Activated naive CD8-positive, alpha-beta T cell treated with anti-CD3 and anti-CD28 coated beads, Interleukin-2, amount 50 U/mL, for 16 hours (primary cell): Measurements from ENCODE around the gene ANTXR1.

Source experiments
- DNase-seq: peaks from one replicate; pipeline ENCODE4 v3.0.0-alpha.2; 2020; ENCODE audit warnings: low read depth, low spot score

Gene ANTXR1

GRCh38 chr2:69096326-69097095, 83.5 kb downstream of the ANTXR1 start:
- no peak for DNase-seq

- DNase-seq = no peak
These were observed 84.2 kb downstream of the ANTXR1 start for GRCh38 chr2:69097148-69097610.

GRCh38 chr2:69097891-69098655, 85.1 kb downstream of the ANTXR1 start:
- DNase-seq = no peak

GRCh38 chr2:69099541-69099940, 86.6 kb downstream of the ANTXR1 start:
- DNase-seq = no peak

DNA sequence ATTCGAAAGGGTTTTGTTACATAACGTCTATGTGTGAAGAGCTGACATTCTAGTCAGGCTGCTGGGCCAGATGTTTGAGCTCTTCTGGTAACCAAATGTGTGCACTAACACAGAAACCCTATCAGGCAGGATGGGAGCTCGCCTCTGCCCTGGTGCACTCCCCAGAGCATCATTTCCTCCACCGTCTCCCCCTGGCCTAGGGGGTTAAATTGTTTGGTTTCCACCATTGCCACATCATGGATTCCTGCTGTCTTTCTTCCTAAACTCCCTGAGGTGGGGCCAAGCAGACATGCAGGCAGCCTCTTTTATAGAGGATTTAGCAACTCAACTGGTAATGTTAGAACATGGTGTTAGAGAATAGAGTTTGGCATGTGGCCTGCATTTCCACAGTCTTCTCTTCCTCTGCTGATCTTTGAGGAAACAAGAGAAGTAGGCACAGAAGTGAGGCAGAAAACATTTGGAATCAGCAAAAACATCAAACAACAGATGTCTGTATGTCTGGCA, 87.3 kb downstream of the ANTXR1 start:
- no peak for DNase-seq

GRCh38 chr2:69102041-69102593, 89.1 kb downstream of the ANTXR1 start:
- no peak for DNase-seq

DNA sequence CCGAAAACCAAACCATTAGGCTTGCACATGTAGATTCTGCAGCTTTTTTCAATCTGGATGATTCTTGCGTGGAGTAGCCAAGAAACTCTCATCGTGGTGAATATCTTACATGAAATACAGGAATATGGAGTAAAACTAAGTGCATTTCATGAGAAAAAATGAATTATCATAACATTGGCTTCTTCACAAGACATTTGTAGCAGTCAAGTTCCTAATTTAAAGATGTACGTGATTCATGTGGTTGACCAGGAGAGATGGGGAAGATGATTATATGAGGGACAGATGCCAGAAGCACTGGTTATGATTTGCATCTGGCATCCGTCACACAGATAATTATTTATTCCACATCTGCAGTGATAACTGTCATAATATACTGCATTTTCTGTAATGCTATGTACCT, 90.4 kb downstream of the ANTXR1 start:
- DNase-seq = no peak

DNA sequence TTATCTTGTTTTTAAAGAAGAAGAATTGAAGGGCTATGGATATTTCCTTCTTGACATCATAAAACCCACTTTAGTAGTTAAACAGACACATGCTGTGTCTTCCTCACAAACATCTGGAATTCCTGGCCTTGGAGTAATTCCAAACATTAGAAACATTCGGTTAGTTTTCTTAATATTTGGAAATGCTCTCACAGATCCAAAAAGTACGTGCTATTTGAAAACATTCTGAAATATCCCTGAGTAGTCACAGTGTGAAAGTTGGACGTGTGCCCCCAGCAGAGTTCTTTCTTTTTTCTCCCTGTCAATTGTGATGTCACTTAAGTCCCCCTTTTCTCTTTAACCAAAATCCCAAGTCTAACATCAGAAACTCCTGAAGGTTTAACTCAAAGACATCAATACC, 91.3 kb downstream of the ANTXR1 start:
- no peak for DNase-seq

DNA sequence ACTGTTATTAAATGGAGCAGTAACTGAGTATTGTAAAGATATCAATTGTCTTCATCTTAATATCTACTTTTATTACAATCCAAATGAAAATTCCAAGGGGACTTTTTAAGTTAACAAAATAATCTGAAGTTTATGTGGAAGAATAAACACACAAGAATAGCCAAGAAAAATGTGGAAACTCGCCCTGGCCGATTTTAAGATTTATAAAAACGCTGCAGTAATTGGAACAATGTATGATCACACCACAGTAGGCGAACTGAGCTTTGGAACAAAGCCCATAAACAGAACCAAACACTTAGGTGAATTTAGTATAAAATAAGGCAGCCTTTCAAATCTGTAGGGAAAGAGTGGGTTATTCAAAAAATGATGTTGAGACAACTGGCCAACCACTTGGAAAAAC, 96.3 kb downstream of the ANTXR1 start:
- no peak for DNase-seq

DNA sequence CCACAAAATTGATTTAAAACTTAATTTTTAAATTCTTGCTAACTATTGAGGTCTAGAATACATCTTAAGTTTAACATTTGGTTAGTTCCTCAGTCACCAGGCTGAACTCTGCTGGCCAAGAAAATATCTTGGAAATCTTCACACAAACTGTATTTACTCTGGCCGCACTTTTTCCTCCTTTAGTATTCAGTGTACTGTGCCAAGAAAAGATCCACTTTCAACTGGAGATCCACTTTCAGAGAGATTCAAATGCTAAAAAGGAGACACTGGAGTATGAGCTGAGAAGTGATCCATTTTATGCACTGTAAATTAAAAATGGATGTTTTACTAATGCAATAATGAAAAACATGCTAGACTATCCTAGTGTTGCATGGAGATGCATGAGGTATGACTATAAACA, 98.1 kb downstream of the ANTXR1 start:
- DNase-seq = no peak

GRCh38 chr2:69113627-69114026, 100.6 kb downstream of the ANTXR1 start:
- DNase-seq = no peak

GRCh38 chr2:69114534-69114933, 101.6 kb downstream of the ANTXR1 start:
- DNase-seq = no peak

- no peak for DNase-seq
These were observed 103.5 kb downstream of the ANTXR1 start for GRCh38 chr2:69116438-69116837.

DNA sequence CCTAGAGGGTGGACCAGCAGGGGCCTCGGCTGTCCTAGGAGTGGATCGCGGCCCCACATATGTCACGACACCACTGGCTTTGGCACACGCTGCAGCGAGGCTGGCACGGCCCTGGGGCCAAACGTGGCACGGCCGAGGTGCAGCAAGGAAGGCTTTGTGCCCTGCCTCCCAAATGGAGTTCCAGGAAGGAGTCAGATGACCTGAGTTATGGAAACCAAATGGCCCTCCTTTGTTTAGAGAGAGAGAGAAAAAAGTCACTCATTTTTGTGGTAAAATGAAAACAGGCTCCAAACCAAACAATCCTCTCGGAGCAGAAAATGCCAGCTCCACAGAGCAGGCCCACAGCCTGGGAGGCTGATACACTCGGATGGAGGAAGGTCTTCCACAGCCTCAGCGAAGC, 105.6 kb downstream of the ANTXR1 start:
- no peak for DNase-seq

- DNase-seq = no peak
These were observed 106.3 kb downstream of the ANTXR1 start for GRCh38 chr2:69119104-69119894.

- no peak for DNase-seq
These were observed 109.3 kb downstream of the ANTXR1 start for GRCh38 chr2:69122271-69122670.

DNA sequence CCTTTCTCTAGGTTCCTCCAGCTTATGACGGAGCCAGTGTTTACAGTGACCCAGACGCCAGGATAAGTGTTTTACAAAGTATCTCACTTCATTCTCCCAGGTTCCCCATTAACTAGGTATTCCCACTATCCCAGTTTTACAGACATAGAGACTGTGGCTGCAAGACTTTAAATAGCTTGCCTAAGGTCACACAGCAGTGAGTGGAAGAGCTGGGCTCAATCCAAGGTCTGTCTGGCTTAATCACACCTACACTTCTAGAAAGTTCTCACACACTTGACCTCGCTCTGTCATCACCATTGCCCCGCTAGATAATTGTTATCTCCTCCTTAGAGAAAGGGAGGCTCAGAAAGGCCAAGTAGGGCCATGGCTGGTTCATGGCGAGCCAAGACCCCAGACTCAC, 110.2 kb downstream of the ANTXR1 start:
- no peak for DNase-seq

GRCh38 chr2:69124343-69124742, 111.4 kb downstream of the ANTXR1 start:
- DNase-seq = no peak

GRCh38 chr2:69125816-69126215, 112.8 kb downstream of the ANTXR1 start:
- DNase-seq = no peak

DNA sequence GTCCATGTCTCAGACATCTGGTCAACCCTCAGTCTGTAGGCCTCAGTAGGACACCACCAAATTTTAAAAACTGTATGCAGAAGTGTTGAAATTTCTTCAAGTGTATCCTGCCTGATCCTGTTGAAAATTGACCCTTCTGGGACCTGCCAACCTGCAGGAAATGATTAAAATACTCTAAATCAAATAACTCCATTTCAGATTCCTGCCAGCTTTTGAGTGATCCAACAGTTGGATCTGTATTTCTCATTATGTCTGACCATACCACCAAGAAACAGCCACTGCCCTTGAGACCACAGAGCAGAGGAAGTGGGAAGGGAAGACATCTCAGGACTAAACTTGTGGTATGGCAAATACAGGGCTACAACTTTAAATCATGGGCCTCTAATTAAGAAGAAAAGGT, 113.4 kb downstream of the ANTXR1 start:
- DNase-seq = no peak

GRCh38 chr2:69131452-69131851, 118.5 kb downstream of the ANTXR1 start:
- DNase-seq = no peak
